A549 (cell line): Measurements from ENCODE around the gene CDKN2C.

ENCODE experiments used
- EP300 ChIP-seq, 2 experiments: fragments of >200 bp; sonication (Bioruptor Twin); formaldehyde crosslinking; IDR thresholded peaks; 2 replicates in 1 of 2; 3 replicates in 1 of 2; pipeline ENCODE4 v1.6.1; 2016 to 2017
- HDAC2 ChIP-seq: fragments of 200-600 bp; sonication (generic); IDR thresholded peaks from 2 replicates; pipeline ENCODE4 v1.6.1; 2016
- MAZ ChIP-seq: fragments of 150-350 bp; IDR thresholded peaks from 2 replicates; pipeline ENCODE4 v1.6.1; 2014; ENCODE audit warnings: antibody characterized with exemption, low read depth, low read length, borderline replicate concordance
- MYC ChIP-seq: IDR thresholded peaks from 2 replicates; pipeline ENCODE4 v1.6.1; 2012; ENCODE audit warnings: mild to moderate bottlenecking, inconsistent platforms, low read length, improper control_type of control experiment, borderline replicate concordance
- PHF8 ChIP-seq: fragments of 200-600 bp; sonication (generic); IDR thresholded peaks from 2 replicates; pipeline ENCODE4 v1.6.1; 2016; ENCODE audit warnings: low read depth, mild to moderate bottlenecking, antibody characterized with exemption, moderate library complexity, borderline replicate concordance
- POLR2A ChIP-seq: IDR thresholded peaks from 2 replicates; pipeline ENCODE4 v1.6.1; 2012; ENCODE audit warnings: mild to moderate bottlenecking, low read length
- POLR2AphosphoS2 ChIP-seq: conservative IDR thresholded peaks from 2 replicates; pipeline ENCODE4 v1.6.1; 2012; ENCODE audit warnings: low read length, improper control_type of control experiment, inconsistent platforms
- RCOR1 ChIP-seq: fragments of 150-350 bp; IDR thresholded peaks from 2 replicates; pipeline ENCODE4 v1.6.1; 2014; ENCODE audit warnings: antibody characterized with exemption, low read length, low read depth
- ZFP36 ChIP-seq: fragments of 450-650 bp; IDR thresholded peaks from 2 replicates; pipeline ENCODE4 v1.6.1; 2014; ENCODE audit warnings: borderline replicate concordance; ENCODE audit not compliant: partially characterized antibody
- TF ChIP-seq, protein P1 (sequence below): fragments of >200 bp; sonication (Bioruptor Twin); formaldehyde crosslinking; IDR thresholded peaks from 3 replicates; pipeline ENCODE4 v1.5.1; 2016
- TF ChIP-seq, protein P2 (sequence below): fragments of 450-650 bp; IDR thresholded peaks from 2 replicates; pipeline ENCODE4 v1.6.1; 2014; ENCODE audit warnings: antibody characterized with exemption
- TF ChIP-seq, protein P3 (sequence below): IDR thresholded peaks from 2 replicates; pipeline ENCODE4 v1.6.1; 2012
- TF ChIP-seq, protein P4 (sequence below): IDR thresholded peaks from 2 replicates; pipeline ENCODE4 v1.6.1; 2012

DNA sequence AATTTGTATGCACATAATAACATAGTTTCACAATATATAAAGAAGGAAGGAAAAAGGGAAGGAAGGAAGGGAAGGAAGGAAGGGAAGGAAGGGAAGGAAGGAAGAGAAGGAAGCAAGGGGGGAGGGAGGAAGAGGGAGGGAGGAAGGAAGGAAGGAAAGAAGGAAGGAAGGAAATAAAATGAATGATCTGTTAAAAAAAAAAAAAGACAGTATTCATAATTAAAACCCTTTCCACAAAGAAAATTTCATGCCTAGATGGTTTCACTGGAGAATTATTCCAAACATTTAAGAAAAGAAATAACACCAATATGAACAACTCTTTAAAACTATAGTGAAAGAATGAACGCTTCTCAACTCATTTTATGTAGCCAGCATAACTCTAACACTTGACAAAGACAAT, 44.8 kb downstream of the CDKN2C start:
- TF ChIP-seq ZFP36: no peak
- no peak for TF ChIP-seq MAZ
- TF ChIP-seq EP300 (IDR thresholded peaks at IDR 0.05): no peak
- TF ChIP-seq, protein P1, sequence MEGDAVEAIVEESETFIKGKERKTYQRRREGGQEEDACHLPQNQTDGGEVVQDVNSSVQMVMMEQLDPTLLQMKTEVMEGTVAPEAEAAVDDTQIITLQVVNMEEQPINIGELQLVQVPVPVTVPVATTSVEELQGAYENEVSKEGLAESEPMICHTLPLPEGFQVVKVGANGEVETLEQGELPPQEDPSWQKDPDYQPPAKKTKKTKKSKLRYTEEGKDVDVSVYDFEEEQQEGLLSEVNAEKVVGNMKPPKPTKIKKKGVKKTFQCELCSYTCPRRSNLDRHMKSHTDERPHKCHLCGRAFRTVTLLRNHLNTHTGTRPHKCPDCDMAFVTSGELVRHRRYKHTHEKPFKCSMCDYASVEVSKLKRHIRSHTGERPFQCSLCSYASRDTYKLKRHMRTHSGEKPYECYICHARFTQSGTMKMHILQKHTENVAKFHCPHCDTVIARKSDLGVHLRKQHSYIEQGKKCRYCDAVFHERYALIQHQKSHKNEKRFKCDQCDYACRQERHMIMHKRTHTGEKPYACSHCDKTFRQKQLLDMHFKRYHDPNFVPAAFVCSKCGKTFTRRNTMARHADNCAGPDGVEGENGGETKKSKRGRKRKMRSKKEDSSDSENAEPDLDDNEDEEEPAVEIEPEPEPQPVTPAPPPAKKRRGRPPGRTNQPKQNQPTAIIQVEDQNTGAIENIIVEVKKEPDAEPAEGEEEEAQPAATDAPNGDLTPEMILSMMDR: no peak
- TF ChIP-seq, protein P2, sequence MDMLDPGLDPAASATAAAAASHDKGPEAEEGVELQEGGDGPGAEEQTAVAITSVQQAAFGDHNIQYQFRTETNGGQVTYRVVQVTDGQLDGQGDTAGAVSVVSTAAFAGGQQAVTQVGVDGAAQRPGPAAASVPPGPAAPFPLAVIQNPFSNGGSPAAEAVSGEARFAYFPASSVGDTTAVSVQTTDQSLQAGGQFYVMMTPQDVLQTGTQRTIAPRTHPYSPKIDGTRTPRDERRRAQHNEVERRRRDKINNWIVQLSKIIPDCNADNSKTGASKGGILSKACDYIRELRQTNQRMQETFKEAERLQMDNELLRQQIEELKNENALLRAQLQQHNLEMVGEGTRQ: no peak
- TF ChIP-seq, protein P3, sequence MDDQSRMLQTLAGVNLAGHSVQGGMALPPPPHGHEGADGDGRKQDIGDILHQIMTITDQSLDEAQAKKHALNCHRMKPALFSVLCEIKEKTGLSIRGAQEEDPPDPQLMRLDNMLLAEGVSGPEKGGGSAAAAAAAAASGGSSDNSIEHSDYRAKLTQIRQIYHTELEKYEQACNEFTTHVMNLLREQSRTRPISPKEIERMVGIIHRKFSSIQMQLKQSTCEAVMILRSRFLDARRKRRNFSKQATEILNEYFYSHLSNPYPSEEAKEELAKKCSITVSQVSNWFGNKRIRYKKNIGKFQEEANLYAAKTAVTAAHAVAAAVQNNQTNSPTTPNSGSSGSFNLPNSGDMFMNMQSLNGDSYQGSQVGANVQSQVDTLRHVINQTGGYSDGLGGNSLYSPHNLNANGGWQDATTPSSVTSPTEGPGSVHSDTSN: no peak
- TF ChIP-seq POLR2AphosphoS2: no peak
- no peak for TF ChIP-seq POLR2A
- TF ChIP-seq, protein P4, sequence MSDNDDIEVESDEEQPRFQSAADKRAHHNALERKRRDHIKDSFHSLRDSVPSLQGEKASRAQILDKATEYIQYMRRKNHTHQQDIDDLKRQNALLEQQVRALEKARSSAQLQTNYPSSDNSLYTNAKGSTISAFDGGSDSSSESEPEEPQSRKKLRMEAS: no peak
- TF ChIP-seq HDAC2: no peak
- TF ChIP-seq PHF8: no peak
- TF ChIP-seq RCOR1: no peak
- no peak for TF ChIP-seq MYC
